ENCODE data around the gene DVL1. TPM values are rescaled to one million over a fixed set of nuclear protein-coding genes. Genes with fewer than 3 reads are reported as not detected.

Gene DVL1
- total RNA-seq, 1 experiment from 2014 or later = 91.4 TPM

DNA sequence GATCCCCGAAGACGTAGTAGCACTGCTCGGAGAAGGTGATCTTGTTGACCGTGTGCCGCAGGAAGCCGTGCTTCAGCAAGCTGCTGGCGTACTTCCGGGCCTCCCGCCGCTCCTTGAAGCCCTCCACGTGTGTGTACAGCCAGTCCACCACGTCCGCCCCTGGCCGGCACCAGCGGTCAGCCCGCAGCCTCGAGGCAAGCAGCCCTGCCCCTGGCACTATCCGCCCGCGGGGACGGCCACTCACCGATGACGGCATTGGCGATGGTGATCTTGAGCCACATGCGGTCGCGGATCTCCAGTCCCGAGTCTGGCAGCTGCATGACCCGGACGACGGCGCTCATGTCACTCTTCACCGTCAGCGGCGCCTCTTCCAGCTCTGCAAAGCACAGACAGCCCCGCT is 10.9 kb downstream of the DVL1 start:
- no peak for DNase-seq (ENCODE audit: low spot score)
- H3K9me3 Mint-ChIP-seq = peaks cover 8% of the 10 kb centered on the region
- TF ChIP-seq ZNF416 (CRISPR knock-in tag; IDR thresholded peaks at IDR 0.05) (no peak), FOXP1 (CRISPR knock-in tag; IDR thresholded peaks at IDR 0.05; ENCODE audit: borderline replicate concordance) (0 out of 2 replicates have a peak, but pooled peaks have one; percentile 25), NR1H2 (CRISPR knock-in tag; IDR thresholded peaks at IDR 0.05) (0 out of 2 replicates have a peak, but pooled peaks have one; percentile 18), PRRX2 (CRISPR knock-in tag; IDR thresholded peaks at IDR 0.05) (no peak)
- TF ChIP-seq, protein P1, sequence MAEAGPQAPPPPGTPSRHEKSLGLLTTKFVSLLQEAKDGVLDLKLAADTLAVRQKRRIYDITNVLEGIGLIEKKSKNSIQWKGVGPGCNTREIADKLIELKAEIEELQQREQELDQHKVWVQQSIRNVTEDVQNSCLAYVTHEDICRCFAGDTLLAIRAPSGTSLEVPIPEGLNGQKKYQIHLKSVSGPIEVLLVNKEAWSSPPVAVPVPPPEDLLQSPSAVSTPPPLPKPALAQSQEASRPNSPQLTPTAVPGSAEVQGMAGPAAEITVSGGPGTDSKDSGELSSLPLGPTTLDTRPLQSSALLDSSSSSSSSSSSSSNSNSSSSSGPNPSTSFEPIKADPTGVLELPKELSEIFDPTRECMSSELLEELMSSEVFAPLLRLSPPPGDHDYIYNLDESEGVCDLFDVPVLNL (CRISPR knock-in tag; IDR thresholded peaks at IDR 0.05; ENCODE audit: borderline replicate concordance, low read depth) = no peak
- TF ChIP-seq, protein P2, sequence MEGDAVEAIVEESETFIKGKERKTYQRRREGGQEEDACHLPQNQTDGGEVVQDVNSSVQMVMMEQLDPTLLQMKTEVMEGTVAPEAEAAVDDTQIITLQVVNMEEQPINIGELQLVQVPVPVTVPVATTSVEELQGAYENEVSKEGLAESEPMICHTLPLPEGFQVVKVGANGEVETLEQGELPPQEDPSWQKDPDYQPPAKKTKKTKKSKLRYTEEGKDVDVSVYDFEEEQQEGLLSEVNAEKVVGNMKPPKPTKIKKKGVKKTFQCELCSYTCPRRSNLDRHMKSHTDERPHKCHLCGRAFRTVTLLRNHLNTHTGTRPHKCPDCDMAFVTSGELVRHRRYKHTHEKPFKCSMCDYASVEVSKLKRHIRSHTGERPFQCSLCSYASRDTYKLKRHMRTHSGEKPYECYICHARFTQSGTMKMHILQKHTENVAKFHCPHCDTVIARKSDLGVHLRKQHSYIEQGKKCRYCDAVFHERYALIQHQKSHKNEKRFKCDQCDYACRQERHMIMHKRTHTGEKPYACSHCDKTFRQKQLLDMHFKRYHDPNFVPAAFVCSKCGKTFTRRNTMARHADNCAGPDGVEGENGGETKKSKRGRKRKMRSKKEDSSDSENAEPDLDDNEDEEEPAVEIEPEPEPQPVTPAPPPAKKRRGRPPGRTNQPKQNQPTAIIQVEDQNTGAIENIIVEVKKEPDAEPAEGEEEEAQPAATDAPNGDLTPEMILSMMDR (IDR thresholded peaks at IDR 0.05) = no peak
- TF ChIP-seq, protein P3, sequence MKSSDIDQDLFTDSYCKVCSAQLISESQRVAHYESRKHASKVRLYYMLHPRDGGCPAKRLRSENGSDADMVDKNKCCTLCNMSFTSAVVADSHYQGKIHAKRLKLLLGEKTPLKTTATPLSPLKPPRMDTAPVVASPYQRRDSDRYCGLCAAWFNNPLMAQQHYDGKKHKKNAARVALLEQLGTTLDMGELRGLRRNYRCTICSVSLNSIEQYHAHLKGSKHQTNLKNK (CRISPR knock-in tag; IDR thresholded peaks at IDR 0.05) = no peak
- TF ChIP-seq, protein P4, sequence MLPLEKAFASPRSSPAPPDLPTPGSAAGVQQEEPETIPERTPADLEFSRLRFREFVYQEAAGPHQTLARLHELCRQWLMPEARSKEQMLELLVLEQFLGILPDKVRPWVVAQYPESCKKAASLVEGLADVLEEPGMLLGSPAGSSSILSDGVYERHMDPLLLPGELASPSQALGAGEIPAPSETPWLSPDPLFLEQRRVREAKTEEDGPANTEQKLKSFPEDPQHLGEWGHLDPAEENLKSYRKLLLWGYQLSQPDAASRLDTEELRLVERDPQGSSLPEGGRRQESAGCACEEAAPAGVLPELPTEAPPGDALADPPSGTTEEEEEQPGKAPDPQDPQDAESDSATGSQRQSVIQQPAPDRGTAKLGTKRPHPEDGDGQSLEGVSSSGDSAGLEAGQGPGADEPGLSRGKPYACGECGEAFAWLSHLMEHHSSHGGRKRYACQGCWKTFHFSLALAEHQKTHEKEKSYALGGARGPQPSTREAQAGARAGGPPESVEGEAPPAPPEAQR (CRISPR knock-in tag; IDR thresholded peaks at IDR 0.05) = no peak
- peaks cover 17% of the 10 kb centered on the region for H3K36me3 Mint-ChIP-seq
- no peaks in the 10 kb centered on the region for H3K27me3 Mint-ChIP-seq (ENCODE audit: low read depth)
- ATAC-seq = no peak
- POLR2A ChIA-PET = interaction anchor here (0.6 to 1.1 kb wide), 2 partner anchors 10 to 219 kb away, joined by 3 to 5 read pairs; no protein-coding TSS in a partner anchor
- no peak overlapping the region for H3K4me3 Mint-ChIP-seq
- H3K27ac Mint-ChIP-seq = no peak overlapping the region
- no peaks in the 10 kb centered on the region for H3K4me1 Mint-ChIP-seq
- CTCF ChIA-PET = interaction anchor here (0.9 to 1.7 kb wide), 4 partner anchors 9 to 61 kb away, joined by 4 to 18 read pairs (median 4); partner anchors contain the start of gene CCNL2

DNA sequence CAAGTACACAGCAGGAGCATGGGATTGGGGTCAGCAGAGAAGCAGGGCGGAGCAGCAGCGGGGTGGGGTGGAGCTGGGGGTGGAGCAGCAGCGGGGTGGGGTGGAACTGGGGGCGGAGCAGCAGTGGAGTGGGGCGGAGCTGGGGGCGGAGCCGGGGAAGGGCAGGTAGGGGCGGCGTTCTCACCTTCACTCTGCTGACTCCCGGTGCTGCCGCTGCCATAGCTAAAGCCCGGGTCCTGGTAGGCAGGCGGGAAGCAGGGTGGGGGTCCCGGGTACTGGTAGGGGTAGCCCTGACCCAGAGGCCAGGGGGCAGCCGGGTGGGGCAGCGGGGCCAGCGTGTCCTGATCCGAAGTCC is 11.4 kb downstream of the DVL1 start:
- DNase-seq (ENCODE audit: low spot score) = peak; percentile 80

DNA sequence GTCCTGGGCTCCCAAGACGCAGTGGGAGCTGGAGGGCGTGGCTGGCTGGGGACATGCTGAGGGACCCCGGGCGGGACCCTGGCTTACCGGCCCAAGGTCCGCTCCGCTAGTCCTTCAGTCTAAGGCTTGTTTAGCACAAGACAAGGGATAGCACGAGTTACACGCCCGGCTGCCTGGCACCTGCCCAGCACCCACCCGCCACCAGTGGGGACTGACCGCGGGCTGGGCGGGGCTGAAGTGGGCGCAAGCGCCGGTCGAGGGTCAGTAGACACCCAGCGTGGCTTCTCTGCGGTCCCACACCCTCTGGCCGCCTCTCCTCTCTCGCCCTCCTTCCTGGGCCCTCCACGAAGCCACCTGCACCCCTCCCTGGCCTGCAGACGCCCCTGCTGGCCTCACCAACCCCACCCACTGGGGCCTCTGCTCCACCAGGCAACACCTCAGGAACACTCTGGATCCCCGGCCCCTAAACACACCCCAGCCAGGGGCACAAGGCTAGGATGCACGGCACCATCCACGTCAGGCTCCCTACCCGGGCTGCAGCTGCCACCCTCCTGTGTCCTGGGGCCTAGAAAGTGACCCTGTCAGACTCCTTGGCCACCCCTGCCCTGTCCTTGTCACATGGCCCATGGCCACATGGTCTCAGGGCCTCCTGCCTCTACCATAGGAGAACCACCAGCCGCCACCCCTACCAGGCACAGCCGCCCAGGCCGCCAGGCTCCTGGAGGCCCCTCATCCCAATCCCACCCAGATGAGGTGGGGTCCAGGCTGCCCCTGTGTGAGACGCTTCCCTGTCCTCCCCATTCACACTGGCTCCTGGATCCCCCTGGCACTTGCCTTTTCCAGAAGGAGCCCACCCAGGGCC is 12.1 kb downstream of the DVL1 start:
- peaks cover 17% of the 10 kb centered on the region for H3K36me3 Mint-ChIP-seq
- H3K4me1 Mint-ChIP-seq = no peaks in the 10 kb centered on the region
- no peak overlapping the region for H3K27ac Mint-ChIP-seq
- no peak overlapping the region for H3K4me3 Mint-ChIP-seq
- peaks cover 8% of the 10 kb centered on the region for H3K9me3 Mint-ChIP-seq
- ATAC-seq = no peak
- TF ChIP-seq ZNF121 (CRISPR knock-in tag; IDR thresholded peaks at IDR 0.05) = no peak
- TF ChIP-seq, protein P5, sequence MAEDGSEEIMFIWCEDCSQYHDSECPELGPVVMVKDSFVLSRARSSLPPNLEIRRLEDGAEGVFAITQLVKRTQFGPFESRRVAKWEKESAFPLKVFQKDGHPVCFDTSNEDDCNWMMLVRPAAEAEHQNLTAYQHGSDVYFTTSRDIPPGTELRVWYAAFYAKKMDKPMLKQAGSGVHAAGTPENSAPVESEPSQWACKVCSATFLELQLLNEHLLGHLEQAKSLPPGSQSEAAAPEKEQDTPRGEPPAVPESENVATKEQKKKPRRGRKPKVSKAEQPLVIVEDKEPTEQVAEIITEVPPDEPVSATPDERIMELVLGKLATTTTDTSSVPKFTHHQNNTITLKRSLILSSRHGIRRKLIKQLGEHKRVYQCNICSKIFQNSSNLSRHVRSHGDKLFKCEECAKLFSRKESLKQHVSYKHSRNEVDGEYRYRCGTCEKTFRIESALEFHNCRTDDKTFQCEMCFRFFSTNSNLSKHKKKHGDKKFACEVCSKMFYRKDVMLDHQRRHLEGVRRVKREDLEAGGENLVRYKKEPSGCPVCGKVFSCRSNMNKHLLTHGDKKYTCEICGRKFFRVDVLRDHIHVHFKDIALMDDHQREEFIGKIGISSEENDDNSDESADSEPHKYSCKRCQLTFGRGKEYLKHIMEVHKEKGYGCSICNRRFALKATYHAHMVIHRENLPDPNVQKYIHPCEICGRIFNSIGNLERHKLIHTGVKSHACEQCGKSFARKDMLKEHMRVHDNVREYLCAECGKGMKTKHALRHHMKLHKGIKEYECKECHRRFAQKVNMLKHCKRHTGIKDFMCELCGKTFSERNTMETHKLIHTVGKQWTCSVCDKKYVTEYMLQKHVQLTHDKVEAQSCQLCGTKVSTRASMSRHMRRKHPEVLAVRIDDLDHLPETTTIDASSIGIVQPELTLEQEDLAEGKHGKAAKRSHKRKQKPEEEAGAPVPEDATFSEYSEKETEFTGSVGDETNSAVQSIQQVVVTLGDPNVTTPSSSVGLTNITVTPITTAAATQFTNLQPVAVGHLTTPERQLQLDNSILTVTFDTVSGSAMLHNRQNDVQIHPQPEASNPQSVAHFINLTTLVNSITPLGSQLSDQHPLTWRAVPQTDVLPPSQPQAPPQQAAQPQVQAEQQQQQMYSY (CRISPR knock-in tag; IDR thresholded peaks at IDR 0.05) = no peak
- no peak for TF ChIP-seq HMGA2 (CRISPR knock-in tag; IDR thresholded peaks at IDR 0.05)
- TF ChIP-seq, protein P6, sequence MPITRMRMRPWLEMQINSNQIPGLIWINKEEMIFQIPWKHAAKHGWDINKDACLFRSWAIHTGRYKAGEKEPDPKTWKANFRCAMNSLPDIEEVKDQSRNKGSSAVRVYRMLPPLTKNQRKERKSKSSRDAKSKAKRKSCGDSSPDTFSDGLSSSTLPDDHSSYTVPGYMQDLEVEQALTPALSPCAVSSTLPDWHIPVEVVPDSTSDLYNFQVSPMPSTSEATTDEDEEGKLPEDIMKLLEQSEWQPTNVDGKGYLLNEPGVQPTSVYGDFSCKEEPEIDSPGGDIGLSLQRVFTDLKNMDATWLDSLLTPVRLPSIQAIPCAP (CRISPR knock-in tag; IDR thresholded peaks at IDR 0.05) = no peak
- TF ChIP-seq, protein P7, sequence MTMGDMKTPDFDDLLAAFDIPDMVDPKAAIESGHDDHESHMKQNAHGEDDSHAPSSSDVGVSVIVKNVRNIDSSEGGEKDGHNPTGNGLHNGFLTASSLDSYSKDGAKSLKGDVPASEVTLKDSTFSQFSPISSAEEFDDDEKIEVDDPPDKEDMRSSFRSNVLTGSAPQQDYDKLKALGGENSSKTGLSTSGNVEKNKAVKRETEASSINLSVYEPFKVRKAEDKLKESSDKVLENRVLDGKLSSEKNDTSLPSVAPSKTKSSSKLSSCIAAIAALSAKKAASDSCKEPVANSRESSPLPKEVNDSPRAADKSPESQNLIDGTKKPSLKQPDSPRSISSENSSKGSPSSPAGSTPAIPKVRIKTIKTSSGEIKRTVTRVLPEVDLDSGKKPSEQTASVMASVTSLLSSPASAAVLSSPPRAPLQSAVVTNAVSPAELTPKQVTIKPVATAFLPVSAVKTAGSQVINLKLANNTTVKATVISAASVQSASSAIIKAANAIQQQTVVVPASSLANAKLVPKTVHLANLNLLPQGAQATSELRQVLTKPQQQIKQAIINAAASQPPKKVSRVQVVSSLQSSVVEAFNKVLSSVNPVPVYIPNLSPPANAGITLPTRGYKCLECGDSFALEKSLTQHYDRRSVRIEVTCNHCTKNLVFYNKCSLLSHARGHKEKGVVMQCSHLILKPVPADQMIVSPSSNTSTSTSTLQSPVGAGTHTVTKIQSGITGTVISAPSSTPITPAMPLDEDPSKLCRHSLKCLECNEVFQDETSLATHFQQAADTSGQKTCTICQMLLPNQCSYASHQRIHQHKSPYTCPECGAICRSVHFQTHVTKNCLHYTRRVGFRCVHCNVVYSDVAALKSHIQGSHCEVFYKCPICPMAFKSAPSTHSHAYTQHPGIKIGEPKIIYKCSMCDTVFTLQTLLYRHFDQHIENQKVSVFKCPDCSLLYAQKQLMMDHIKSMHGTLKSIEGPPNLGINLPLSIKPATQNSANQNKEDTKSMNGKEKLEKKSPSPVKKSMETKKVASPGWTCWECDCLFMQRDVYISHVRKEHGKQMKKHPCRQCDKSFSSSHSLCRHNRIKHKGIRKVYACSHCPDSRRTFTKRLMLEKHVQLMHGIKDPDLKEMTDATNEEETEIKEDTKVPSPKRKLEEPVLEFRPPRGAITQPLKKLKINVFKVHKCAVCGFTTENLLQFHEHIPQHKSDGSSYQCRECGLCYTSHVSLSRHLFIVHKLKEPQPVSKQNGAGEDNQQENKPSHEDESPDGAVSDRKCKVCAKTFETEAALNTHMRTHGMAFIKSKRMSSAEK (CRISPR knock-in tag; IDR thresholded peaks at IDR 0.05; ENCODE audit: borderline replicate concordance) = no peak
- ChIA-PET POLR2A (interaction anchor here (1.1 kb wide), 1 partner anchor 11 kb away, joined by 5 read pairs; no protein-coding TSS in a partner anchor), CTCF (interaction anchor here (0.9 to 1.7 kb wide), 4 partner anchors 11 to 62 kb away, joined by 4 to 18 read pairs (median 4); partner anchors contain the start of gene CCNL2)
- H3K27me3 Mint-ChIP-seq (ENCODE audit: low read depth) = no peaks in the 10 kb centered on the region
- no peak for DNase-seq (ENCODE audit: low spot score)

More for the DNA sequence above, 11.4 kb downstream of the DVL1 start:
- no peak overlapping the region for H3K4me3 Mint-ChIP-seq
- no peaks in the 10 kb centered on the region for H3K4me1 Mint-ChIP-seq
- peak; percentile 85 for ATAC-seq
- H3K27ac Mint-ChIP-seq = no peak overlapping the region
- H3K9me3 Mint-ChIP-seq = peaks cover 8% of the 10 kb centered on the region
- ChIA-PET CTCF (interaction anchor here (0.9 to 1.7 kb wide), 4 partner anchors 10 to 61 kb away, joined by 4 to 18 read pairs (median 4); partner anchors contain the start of gene CCNL2), POLR2A (interaction anchor here (0.6 to 1.1 kb wide), 2 partner anchors 10 to 220 kb away, joined by 3 to 5 read pairs; no protein-coding TSS in a partner anchor)
- no peaks in the 10 kb centered on the region for H3K27me3 Mint-ChIP-seq (ENCODE audit: low read depth)
- TF ChIP-seq TP53 (CRISPR knock-in tag; IDR thresholded peaks at IDR 0.05) (no peak), TEAD1 (CRISPR knock-in tag; IDR thresholded peaks at IDR 0.05) (no peak)
- TF ChIP-seq, protein P8, sequence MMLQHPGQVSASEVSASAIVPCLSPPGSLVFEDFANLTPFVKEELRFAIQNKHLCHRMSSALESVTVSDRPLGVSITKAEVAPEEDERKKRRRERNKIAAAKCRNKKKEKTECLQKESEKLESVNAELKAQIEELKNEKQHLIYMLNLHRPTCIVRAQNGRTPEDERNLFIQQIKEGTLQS (CRISPR knock-in tag; conservative IDR thresholded peaks at IDR 0.05) = no peak
- peaks cover 17% of the 10 kb centered on the region for H3K36me3 Mint-ChIP-seq

All from WTC11 (cell line).